Left lung (tissue), 10 donors: Measurements from ENCODE around the gene SLC39A10. TPM values are rescaled to one million over a fixed set of nuclear protein-coding genes. Genes with fewer than 3 reads are reported as not detected.

Experiments used
- ATAC-seq: fragments of 200-7000 bp; cut with Tn5 transposase; one replicate; pipeline ENCODE4 v1.9.1; 2020; ENCODE audit warnings: moderate library complexity
- DNase-seq, 4 donors: peaks; one replicate each; pipeline ENCODE4 v3.0.0-alpha.2; 2013 to 2020
- H3K27ac ChIP-seq, 2 donors: fragments of 200-600 bp; sonication (generic) in 1 of 2; one replicate each; pipeline versions ENCODE4 v1.5.0 to v1.8.0; 2020 to 2021
- H3K27me3 ChIP-seq, 2 donors: fragments of 200-600 bp; sonication (generic) in 1 of 2; one replicate each; pipeline versions ENCODE4 v1.5.0 to v1.8.0; 2020 to 2021
- H3K36me3 ChIP-seq, 2 donors: fragments of 200-600 bp; sonication (generic) in 1 of 2; one replicate each; pipeline versions ENCODE4 v1.5.0 to v1.8.0; 2020 to 2021
- H3K4me1 ChIP-seq, 2 donors: fragments of 200-600 bp; one replicate each; pipeline ENCODE4 v1.8.0; 2021
- H3K4me3 ChIP-seq, 2 donors: fragments of 200-600 bp; sonication (generic) in 1 of 2; one replicate each; pipeline versions ENCODE4 v1.5.0 to v1.8.0; 2020 to 2021; ENCODE audit warnings: mild to moderate bottlenecking in 1 of 2
- H3K9me3 ChIP-seq, 2 donors: fragments of 200-600 bp; sonication (generic) in 1 of 2; one replicate each; pipeline versions ENCODE4 v1.5.0 to v1.8.0; 2020 to 2021
- intact Hi-C, 2 donors: fragments of 100-400 bp; cut with DNase I; formaldehyde crosslinking; loops; one replicate each; pipeline versions ENCODE4 v1.11.2 to v1.14.2; 2022
- polyA plus RNA-seq, 6 donors: library from polyadenylated mRNA; unstranded; fragments of 120-200 nt; gene quantifications; one replicate each; pipeline ENCODE4 v1.2.1, GENCODE V29; 2013; ENCODE audit not compliant: insufficient read length in 6 of 6
- total RNA-seq, 2 donors: library from RNA; stranded (reverse); fragmentation: NEBNext Ultra II Directional; extraction: Animal tissue kit (Norgen Biotek cat#: 25700); gene quantifications; one replicate each; pipeline ENCODE4 v1.2.1, GENCODE V29; 2021
- TF ChIP-seq, protein P1 (sequence below), 2 donors: fragments of 200-600 bp; sonication (generic) in 1 of 2; IDR thresholded peaks; one replicate each; pipeline versions ENCODE4 v1.5.0 to v1.8.0; 2021; ENCODE audit warnings: antibody characterized with exemption in 2 of 2
- donor health status: DM: no; HTN: yes; CAD: no.
- donor health status: DM: no; HTN: no; CAD: no.

Gene SLC39A10
- total and polyA plus RNA-seq, 8 donors: 25.7 to 58.8 (median 42.3) TPM

- Histone ChIP-seq H3K36me3 (no peaks in the 10 kb centered on the region), H3K4me1 (no peaks in the 10 kb centered on the region), H3K9me3 (no peaks in the 10 kb centered on the region), H3K4me3 (no peak overlapping the region), H3K27ac (no peak overlapping the region), H3K27me3 (no peaks in the 10 kb centered on the region)
- DNase-seq: no peak
- ATAC-seq: no peak
- intact Hi-C loops: no loop called here
- TF ChIP-seq, protein P1, sequence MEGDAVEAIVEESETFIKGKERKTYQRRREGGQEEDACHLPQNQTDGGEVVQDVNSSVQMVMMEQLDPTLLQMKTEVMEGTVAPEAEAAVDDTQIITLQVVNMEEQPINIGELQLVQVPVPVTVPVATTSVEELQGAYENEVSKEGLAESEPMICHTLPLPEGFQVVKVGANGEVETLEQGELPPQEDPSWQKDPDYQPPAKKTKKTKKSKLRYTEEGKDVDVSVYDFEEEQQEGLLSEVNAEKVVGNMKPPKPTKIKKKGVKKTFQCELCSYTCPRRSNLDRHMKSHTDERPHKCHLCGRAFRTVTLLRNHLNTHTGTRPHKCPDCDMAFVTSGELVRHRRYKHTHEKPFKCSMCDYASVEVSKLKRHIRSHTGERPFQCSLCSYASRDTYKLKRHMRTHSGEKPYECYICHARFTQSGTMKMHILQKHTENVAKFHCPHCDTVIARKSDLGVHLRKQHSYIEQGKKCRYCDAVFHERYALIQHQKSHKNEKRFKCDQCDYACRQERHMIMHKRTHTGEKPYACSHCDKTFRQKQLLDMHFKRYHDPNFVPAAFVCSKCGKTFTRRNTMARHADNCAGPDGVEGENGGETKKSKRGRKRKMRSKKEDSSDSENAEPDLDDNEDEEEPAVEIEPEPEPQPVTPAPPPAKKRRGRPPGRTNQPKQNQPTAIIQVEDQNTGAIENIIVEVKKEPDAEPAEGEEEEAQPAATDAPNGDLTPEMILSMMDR (IDR thresholded peaks at IDR 0.05): no peak
Measured at GRCh38 chr2:195779491-195779890, 122.5 kb downstream of the SLC39A10 start.

DNA sequence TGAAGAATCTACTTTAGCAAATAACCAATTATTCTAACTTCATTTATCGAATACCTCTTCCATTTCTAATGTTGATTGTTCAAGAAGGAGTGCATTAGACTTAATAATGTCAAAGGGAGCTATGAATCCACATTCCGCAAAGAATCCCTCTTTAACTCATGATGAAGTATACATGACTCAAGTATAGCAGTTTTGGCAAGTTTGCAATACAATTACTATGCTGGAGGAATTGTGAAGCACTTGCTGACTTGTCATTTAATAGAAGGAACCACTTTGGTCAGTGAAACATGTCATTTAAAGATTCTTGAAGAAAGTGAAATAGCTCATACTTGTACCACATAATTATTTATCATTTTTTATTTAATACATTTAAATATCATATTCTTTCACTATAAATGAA is 125.1 kb downstream of the SLC39A10 start:
- no peaks in the 10 kb centered on the region for H3K36me3 ChIP-seq
- TF ChIP-seq, protein P1 (IDR thresholded peaks at IDR 0.05): no peak
- H3K4me3 ChIP-seq: no peak overlapping the region
- DNase-seq (no peak), ATAC-seq (no peak)
- H3K4me1 ChIP-seq: no peaks in the 10 kb centered on the region
- intact Hi-C loops: no loop called here
- no peak overlapping the region for H3K27ac ChIP-seq
- no peaks in the 10 kb centered on the region for H3K9me3 ChIP-seq
- no peaks in the 10 kb centered on the region for H3K27me3 ChIP-seq
